ENCODE data around the gene CISD2. TPM values are rescaled to one million over a fixed set of nuclear protein-coding genes. Genes with fewer than 3 reads are reported as not detected.
"Not testable (repeated sequence)": the region's sequence is repeated elsewhere in the genome, so short reads cannot be mapped to it uniquely, and the experiment has no call there.

The CISD2 gene
- total and polyA plus RNA-seq, 2 donors from 2014 or later, result 25.6 to 46.3 TPM

GRCh38 chr4:102862747-102863146, 6.0 kb upstream of the CISD2 start:
- Histone ChIP-seq H3K27ac (ENCODE audit: low read depth in 2 of 2, low read length in 2 of 2) (no peak overlapping the region), H3K27me3 (ENCODE audit: control insufficient read depth, insufficient read depth, low read length) (no peaks in the 10 kb centered on the region)
- no peak for FAIRE-seq

GRCh38 chr4:102865327-102865726, 3.5 kb upstream of the CISD2 start:
- H3K9ac ChIP-seq (ENCODE audit: low read length in 3 of 3); H3K27ac ChIP-seq (ENCODE audit: low read depth in 2 of 2, low read length in 2 of 2); intact Hi-C loops (cut with DNase I); H3K36me3 ChIP-seq (ENCODE audit: control insufficient read depth in 2 of 3, insufficient read depth in 3 of 3, low read length in 3 of 3); H3K4me1 ChIP-seq (ENCODE audit: control insufficient read depth in 2 of 3, insufficient read depth in 2 of 3, low read depth in 1 of 3, low read length in 3 of 3); H3K4me3 ChIP-seq (ENCODE audit: low read length in 3 of 3); H3K27me3 ChIP-seq (ENCODE audit: control insufficient read depth, insufficient read depth, low read length); H3K9me3 ChIP-seq (ENCODE audit: control insufficient read depth in 2 of 3, insufficient read depth in 1 of 3, low read length in 3 of 3); FAIRE-seq; DNase-seq: not testable (repeated sequence)

More at GRCh38 chr4:102862747-102863146, 6.0 kb upstream of the CISD2 start:
- no peak for TF ChIP-seq CTCF (IDR thresholded peaks at IDR 0.05; ENCODE audit: borderline replicate concordance, extremely low read depth, insufficient read depth)
- no peak for DNase-seq
- H3K9me3 ChIP-seq (ENCODE audit: control insufficient read depth in 2 of 3, insufficient read depth in 1 of 3, low read length in 3 of 3), result peaks cover 0 to 6% (median 0%) of the 10 kb centered on the region in 3 donors
- no peaks in the 10 kb centered on the region for H3K36me3 ChIP-seq (ENCODE audit: control insufficient read depth in 2 of 3, insufficient read depth in 3 of 3, low read length in 3 of 3)
- no peak overlapping the region for H3K9ac ChIP-seq (ENCODE audit: low read length in 3 of 3)
- intact Hi-C loops (cut with DNase I), result no loop called here
- H3K4me3 ChIP-seq (ENCODE audit: low read length in 3 of 3), result no peak overlapping the region
- peaks cover 0 to 3% (median 0%) of the 10 kb centered on the region in 3 donors for H3K4me1 ChIP-seq (ENCODE audit: control insufficient read depth in 2 of 3, insufficient read depth in 2 of 3, low read depth in 1 of 3, low read length in 3 of 3)

- H3K27ac ChIP-seq (ENCODE audit: low read depth in 2 of 2, low read length in 2 of 2), result peak overlapping the region; percentile 96 to 98
- DNase-seq (no peak), FAIRE-seq (no peak)
- no peak overlapping the region for H3K9ac ChIP-seq (ENCODE audit: low read length in 3 of 3)
- peaks cover 0 to 6% (median 2%) of the 10 kb centered on the region in 3 donors for H3K4me1 ChIP-seq (ENCODE audit: control insufficient read depth in 2 of 3, insufficient read depth in 2 of 3, low read depth in 1 of 3, low read length in 3 of 3)
- intact Hi-C loops (cut with DNase I), result no loop called here
- peak overlapping the region in 1 of 3 donors; percentile 87 for H3K4me3 ChIP-seq (ENCODE audit: low read length in 3 of 3)
- H3K36me3 ChIP-seq (ENCODE audit: control insufficient read depth in 2 of 3, insufficient read depth in 3 of 3, low read length in 3 of 3), result no peaks in the 10 kb centered on the region
- TF ChIP-seq CTCF (IDR thresholded peaks at IDR 0.05; ENCODE audit: borderline replicate concordance, extremely low read depth, insufficient read depth), result no peak
- no peaks in the 10 kb centered on the region for H3K27me3 ChIP-seq (ENCODE audit: control insufficient read depth, insufficient read depth, low read length)
- H3K9me3 ChIP-seq (ENCODE audit: control insufficient read depth in 2 of 3, insufficient read depth in 1 of 3, low read length in 3 of 3), result no peaks in the 10 kb centered on the region
These were observed 1.3 kb upstream of the CISD2 start for GRCh38 chr4:102867278-102868152.

GRCh38 chr4:102868153-102868780, 525 bp upstream of the CISD2 start:
- Histone ChIP-seq H3K36me3 (ENCODE audit: control insufficient read depth in 2 of 3, insufficient read depth in 3 of 3, low read length in 3 of 3) (no peaks in the 10 kb centered on the region), H3K4me1 (ENCODE audit: control insufficient read depth in 2 of 3, insufficient read depth in 2 of 3, low read depth in 1 of 3, low read length in 3 of 3) (peaks cover 0 to 6% (median 2%) of the 10 kb centered on the region in 3 donors), H3K27ac (ENCODE audit: low read depth in 2 of 2, low read length in 2 of 2) (peak overlapping the region; percentile 96 to 98), H3K27me3 (ENCODE audit: control insufficient read depth, insufficient read depth, low read length) (no peaks in the 10 kb centered on the region), H3K9me3 (ENCODE audit: control insufficient read depth in 2 of 3, insufficient read depth in 1 of 3, low read length in 3 of 3) (no peaks in the 10 kb centered on the region), H3K4me3 (ENCODE audit: low read length in 3 of 3) (peak overlapping the region; percentile 87 to 99 (median 97)), H3K9ac (ENCODE audit: low read length in 3 of 3) (peak overlapping the region; percentile 93 to 98 (median 96))
- intact Hi-C loops (cut with DNase I), result no loop called here
- TF ChIP-seq CTCF (IDR thresholded peaks at IDR 0.05; ENCODE audit: borderline replicate concordance, extremely low read depth, insufficient read depth), result no peak
- FAIRE-seq, result no peak
- peak in 1 of 5 donors; percentile 46 for DNase-seq
